Fibroblast of lung (primary cell): ENCODE results near the gene DIS3L2.

Experiments
- CTCF ChIP-seq, 2 donors: IDR thresholded peaks in 1 of 2; conservative IDR thresholded peaks in 1 of 2; 1 replicate in 1 of 2; 2 replicates in 1 of 2; pipeline ENCODE4 v1.5.1; 2011 to 2012; ENCODE audit warnings: low read length in 2 of 2, control low read depth in 1 of 2, inconsistent platforms in 1 of 2, low read depth in 1 of 2, mild to moderate bottlenecking in 1 of 2
- EZH2 ChIP-seq: IDR thresholded peaks from 2 replicates; pipeline ENCODE4 v1.5.1; 2012; ENCODE audit warnings: low read length, control low read depth, mild to moderate bottlenecking; ENCODE audit errors: missing control alignments

GRCh38 chr2:232340171-232340935 lies 378.8 kb downstream of the DIS3L2 start:
- no peak for TF ChIP-seq EZH2
- no peak for TF ChIP-seq CTCF (conservative IDR thresholded peaks at IDR 0.05 in 1 of 2, IDR thresholded peaks at IDR 0.05 in 1 of 2; ENCODE audit: low read depth in 1 of 2, low read length in 2 of 2)
